Measurements from ENCODE around the gene CYBC1.

- no peak for TF ChIP-seq CTCF (IDR thresholded peaks at IDR 0.05)
- TF ChIP-seq EP300 (IDR thresholded peaks at IDR 0.05) = no peak
- TF ChIP-seq POLR2A (IDR thresholded peaks at IDR 0.05) = no peak
Measured at GRCh38 chr17:82439194-82439828, 11.2 kb downstream of the CYBC1 start.

Data from tibial nerve (tissue), 4 donors.